Measurements from ENCODE around the gene ZNF536. TPM values are rescaled to one million over a fixed set of nuclear protein-coding genes. Genes with fewer than 3 reads are reported as not detected.

Gene ZNF536
- total and polyA plus RNA-seq, 2 of the 4 experiments (the other 2 are of a cell fraction), result not detected

- no peak overlapping the region for H2AK5ac ChIP-seq (ENCODE audit: low read depth, low read length)
- H3K4me1 ChIP-seq (ENCODE audit: control insufficient read depth, insufficient read depth, low read length), result no peaks in the 10 kb centered on the region
- H3K9me1 ChIP-seq (ENCODE audit: insufficient read depth, low read length), result no peaks in the 10 kb centered on the region
- H3K4me3 ChIP-seq (ENCODE audit: insufficient read depth, low read depth, low read length), result no peak overlapping the region
- no peaks in the 10 kb centered on the region for H3K36me3 ChIP-seq (ENCODE audit: control insufficient read depth, insufficient read depth, low read length)
- POLR2A ChIA-PET (ENCODE audit: unreplicated experiment), result no interaction called here
- no peak overlapping the region for H3K14ac ChIP-seq (replicated peaks; ENCODE audit: low read depth, low read length)
- H3K9ac ChIP-seq (ENCODE audit: low read depth, low read length), result no peak overlapping the region
- no peak for TF ChIP-seq MAZ (IDR thresholded peaks at IDR 0.05; ENCODE audit: borderline replicate concordance, low read depth, low read length)
- TF ChIP-seq USF2 (IDR thresholded peaks at IDR 0.05; ENCODE audit: low read depth, low read length), result no peak
- TF ChIP-seq CHD1 (IDR thresholded peaks at IDR 0.05; ENCODE audit: low read depth, low read length), result no peak
- no peak for TF ChIP-seq ELK1 (IDR thresholded peaks at IDR 0.05; ENCODE audit: borderline replicate concordance, low read depth, low read length)
- TF ChIP-seq RAD21 (IDR thresholded peaks at IDR 0.05; ENCODE audit: low read length), result no peak
- no peak for TF ChIP-seq CEBPB (IDR thresholded peaks at IDR 0.05; ENCODE audit: low read depth, low read length)
- no peak for TF ChIP-seq FOS (IDR thresholded peaks at IDR 0.05; ENCODE audit: low read depth, low read length)
- no peak for TF ChIP-seq NFE2L2 (IDR thresholded peaks at IDR 0.05; ENCODE audit: low read depth, low read length)
- no peak for TF ChIP-seq MXI1 (IDR thresholded peaks at IDR 0.05; ENCODE audit: borderline replicate concordance, low read depth, low read length)
- no peaks in the 10 kb centered on the region for H3K27me3 ChIP-seq (ENCODE audit: control insufficient read depth, insufficient read depth, low read length)
- no peak overlapping the region for H4K91ac ChIP-seq (ENCODE audit: insufficient read depth, low read depth, low read length)
- intact Hi-C loops (cut with micrococcal nuclease) (no loop called here), in situ Hi-C loops (cut with MboI; ENCODE audit: low sequenced_read_pairs) (no loop called here), dilution Hi-C loops (cut with HindIII; ENCODE audit: low sequenced_read_pairs, unreplicated experiment) (no loop called here)
- no peaks in the 10 kb centered on the region for H3K79me1 ChIP-seq (ENCODE audit: low read depth in 1 of 2, low read length in 2 of 2)
- H2BK20ac ChIP-seq (ENCODE audit: low read depth, low read length), result no peak overlapping the region
- no peak overlapping the region for H4K8ac ChIP-seq (ENCODE audit: low read depth in 2 of 2, low read length in 2 of 2)
- no peak overlapping the region for H4K5ac ChIP-seq (ENCODE audit: low read depth, low read length)
- no peak overlapping the region for H3K23ac ChIP-seq (ENCODE audit: low read depth, low read length)
- peaks cover 34% of the 10 kb centered on the region for H3K9me3 ChIP-seq (ENCODE audit: control insufficient read depth, insufficient read depth, low read length)
- H2AK9ac ChIP-seq (replicated peaks; ENCODE audit: low read depth, low read length, poor library complexity), result no peak overlapping the region
- H2BK15ac ChIP-seq (ENCODE audit: low read depth, low read length), result no peak overlapping the region
- H3K4ac ChIP-seq (ENCODE audit: low read depth, low read length), result no peak overlapping the region
- ATAC-seq (ENCODE audit: low read depth) (no peak), DNase-seq (no peak)
- CTCF ChIA-PET, result no interaction called here
- H2BK5ac ChIP-seq (ENCODE audit: low read depth, low read length, poor library complexity, severe bottlenecking), result no peak overlapping the region
- H3K56ac ChIP-seq (ENCODE audit: extremely low read depth, insufficient read depth, low read length), result no peak overlapping the region
- no CpG with 5 or more reads among the region's 9 CpGs for WGBS, 2 experiments (ENCODE audit: extremely low coverage in 2 of 2, insufficient read length in 1 of 2)
- H3K27ac ChIP-seq (ENCODE audit: insufficient read depth, low read length), result no peak overlapping the region
- no peak overlapping the region for H2AFZ ChIP-seq (replicated peaks; ENCODE audit: low read length, poor library complexity)
- BruUV-seq (replicated peaks), result no TSS peak
- no peaks in the 10 kb centered on the region for H4K20me1 ChIP-seq (ENCODE audit: insufficient read depth, low read length)
- no peak overlapping the region for H3K18ac ChIP-seq (ENCODE audit: low read depth, low read length)
- no peak overlapping the region for H3K4me2 ChIP-seq (ENCODE audit: low read depth, low read length)
- no peak overlapping the region for H2BK120ac ChIP-seq (ENCODE audit: low read depth, low read length)
These were observed 16.1 kb downstream of the ZNF536 start for GRCh38 chr19:30388327-30388726.

All from IMR-90 (cell line).